Measurements from ENCODE around the gene MARCO. TPM values are rescaled to one million over a fixed set of nuclear protein-coding genes. Genes with fewer than 3 reads are reported as not detected.

Gene MARCO
- total and polyA plus RNA-seq, 5 donors: 5.9 to 96.6 (median 37.3) TPM

GRCh38 chr2:119008108-119008507, 66.1 kb downstream of the MARCO start:
- Histone ChIP-seq H3K4me1 (ENCODE audit: control insufficient read depth, insufficient read depth, low read length) (no peaks in the 10 kb centered on the region), H3K4me3 (ENCODE audit: low read length) (no peak overlapping the region), H3K9me3 (ENCODE audit: control insufficient read depth, low read length) (no peaks in the 10 kb centered on the region), H3K27me3 (ENCODE audit: control insufficient read depth, insufficient read depth) (no peaks in the 10 kb centered on the region), H3K27ac (ENCODE audit: low read length) (no peak overlapping the region)
- intact Hi-C loops (cut with DNase I): no loop called here
- ATAC-seq (no peak), DNase-seq (no peak)
- WGBS: 62% methylated on average over 2 of the region's 2 CpGs

- no peak for ATAC-seq
- WGBS: 62% methylated on average over 3 of the region's 3 CpGs
- no peak for DNase-seq
- Histone ChIP-seq H3K4me1 (ENCODE audit: control insufficient read depth, insufficient read depth, low read length) (no peaks in the 10 kb centered on the region), H3K27me3 (ENCODE audit: control insufficient read depth, insufficient read depth) (no peaks in the 10 kb centered on the region), H3K27ac (ENCODE audit: low read length) (no peak overlapping the region), H3K9me3 (ENCODE audit: control insufficient read depth, low read length) (no peaks in the 10 kb centered on the region), H3K4me3 (ENCODE audit: low read length) (no peak overlapping the region)
- intact Hi-C loops (cut with DNase I): no loop called here
Observed at GRCh38 chr2:119009110-119009509, 67.1 kb downstream of the MARCO start.

- Histone ChIP-seq H3K4me3 (ENCODE audit: low read length) (no peak overlapping the region), H3K27ac (ENCODE audit: low read length) (no peak overlapping the region), H3K9me3 (ENCODE audit: control insufficient read depth, low read length) (no peaks in the 10 kb centered on the region), H3K27me3 (ENCODE audit: control insufficient read depth, insufficient read depth) (no peaks in the 10 kb centered on the region), H3K4me1 (ENCODE audit: control insufficient read depth, insufficient read depth, low read length) (no peaks in the 10 kb centered on the region)
- intact Hi-C loops (cut with DNase I): loop anchor here in 3 of 4 donors (5.0 to 10.0 kb wide), 3 partner anchors 252 to 282 kb away; no protein-coding TSS in a partner anchor
- ATAC-seq (no peak), DNase-seq (no peak)
- 71% methylated on average over 9 of the region's 9 CpGs for WGBS
Observed at GRCh38 chr2:119010336-119010735, 68.3 kb downstream of the MARCO start.

GRCh38 chr2:119011162-119011909, 69.3 kb downstream of the MARCO start:
- Histone ChIP-seq H3K9me3 (ENCODE audit: control insufficient read depth, low read length) (no peaks in the 10 kb centered on the region), H3K4me1 (ENCODE audit: control insufficient read depth, insufficient read depth, low read length) (no peaks in the 10 kb centered on the region), H3K27ac (ENCODE audit: low read length) (no peak overlapping the region), H3K27me3 (ENCODE audit: control insufficient read depth, insufficient read depth) (no peaks in the 10 kb centered on the region), H3K4me3 (ENCODE audit: low read length) (no peak overlapping the region)
- ATAC-seq (peak; percentile 85 to 87), DNase-seq (peak; percentile 43 to 82 (median 78))
- 9% methylated on average over 38 of the region's 38 CpGs for WGBS
- intact Hi-C loops (cut with DNase I): loop anchor here in 3 of 4 donors (5.0 to 10.0 kb wide), 3 partner anchors 251 to 281 kb away; no protein-coding TSS in a partner anchor

- H3K27me3 ChIP-seq (ENCODE audit: control insufficient read depth, insufficient read depth): no peaks in the 10 kb centered on the region
- ATAC-seq (no peak), DNase-seq (no peak)
- H3K4me1 ChIP-seq (ENCODE audit: control insufficient read depth, insufficient read depth, low read length): no peaks in the 10 kb centered on the region
- no peak overlapping the region for H3K27ac ChIP-seq (ENCODE audit: low read length)
- intact Hi-C loops (cut with DNase I): loop anchor here in 3 of 4 donors (2.0 to 10.0 kb wide), 4 partner anchors 250 to 280 kb away; no protein-coding TSS in a partner anchor
- H3K4me3 ChIP-seq (ENCODE audit: low read length): no peak overlapping the region
- 64% methylated on average over 5 of the region's 5 CpGs for WGBS
- H3K9me3 ChIP-seq (ENCODE audit: control insufficient read depth, low read length): no peaks in the 10 kb centered on the region
Observed at GRCh38 chr2:119011910-119012209, 69.9 kb downstream of the MARCO start.

- 85% methylated on average over 11 of the region's 11 CpGs for WGBS
- Histone ChIP-seq H3K4me1 (ENCODE audit: control insufficient read depth, insufficient read depth, low read length) (no peaks in the 10 kb centered on the region), H3K27me3 (ENCODE audit: control insufficient read depth, insufficient read depth) (no peaks in the 10 kb centered on the region), H3K4me3 (ENCODE audit: low read length) (no peak overlapping the region), H3K9me3 (ENCODE audit: control insufficient read depth, low read length) (no peaks in the 10 kb centered on the region), H3K27ac (ENCODE audit: low read length) (no peak overlapping the region)
- intact Hi-C loops (cut with DNase I): loop anchor here in 3 of 4 donors (2.0 to 10.0 kb wide), 4 partner anchors 250 to 280 kb away; no protein-coding TSS in a partner anchor
- DNase-seq: no peak
- peak in 1 of 2 donors; percentile 21 for ATAC-seq
Observed at GRCh38 chr2:119012345-119013301, 70.6 kb downstream of the MARCO start.

- ATAC-seq (no peak), DNase-seq (no peak)
- no peaks in the 10 kb centered on the region for H3K27me3 ChIP-seq (ENCODE audit: control insufficient read depth, insufficient read depth)
- H3K27ac ChIP-seq (ENCODE audit: low read length): no peak overlapping the region
- no peaks in the 10 kb centered on the region for H3K4me1 ChIP-seq (ENCODE audit: control insufficient read depth, insufficient read depth, low read length)
- 83% methylated on average over 4 of the region's 4 CpGs for WGBS
- intact Hi-C loops (cut with DNase I): loop anchor here in 3 of 4 donors (2.0 to 10.0 kb wide), 4 partner anchors 249 to 279 kb away; no protein-coding TSS in a partner anchor
- H3K9me3 ChIP-seq (ENCODE audit: control insufficient read depth, low read length): no peaks in the 10 kb centered on the region
- H3K4me3 ChIP-seq (ENCODE audit: low read length): no peak overlapping the region
Observed at GRCh38 chr2:119013671-119014070, 71.7 kb downstream of the MARCO start.

GRCh38 chr2:119015845-119016244, 73.9 kb downstream of the MARCO start:
- WGBS: 38% methylated on average over 13 of the region's 13 CpGs
- no peak overlapping the region for H3K4me3 ChIP-seq (ENCODE audit: low read length)
- no peaks in the 10 kb centered on the region for H3K4me1 ChIP-seq (ENCODE audit: control insufficient read depth, insufficient read depth, low read length)
- intact Hi-C loops (cut with DNase I): loop anchor here in 1 of 4 donors (10.0 kb wide), 1 partner anchor 249 kb away; no protein-coding TSS in a partner anchor
- H3K9me3 ChIP-seq (ENCODE audit: control insufficient read depth, low read length): no peaks in the 10 kb centered on the region
- DNase-seq (no peak), ATAC-seq (no peak)
- H3K27ac ChIP-seq (ENCODE audit: low read length): no peak overlapping the region
- no peaks in the 10 kb centered on the region for H3K27me3 ChIP-seq (ENCODE audit: control insufficient read depth, insufficient read depth)

- ATAC-seq (no peak), DNase-seq (no peak)
- Histone ChIP-seq H3K4me3 (ENCODE audit: low read length) (no peak overlapping the region), H3K4me1 (ENCODE audit: control insufficient read depth, insufficient read depth, low read length) (no peaks in the 10 kb centered on the region), H3K27ac (ENCODE audit: low read length) (no peak overlapping the region), H3K27me3 (ENCODE audit: control insufficient read depth, insufficient read depth) (peaks cover 2% of the 10 kb centered on the region), H3K9me3 (ENCODE audit: control insufficient read depth, low read length) (no peaks in the 10 kb centered on the region)
- intact Hi-C loops (cut with DNase I): loop anchor here in 1 of 4 donors (10.0 kb wide), 1 partner anchor 245 kb away; no protein-coding TSS in a partner anchor
Observed at GRCh38 chr2:119019521-119019920, 77.5 kb downstream of the MARCO start.

GRCh38 chr2:119022678-119023077, 80.7 kb downstream of the MARCO start:
- H3K9me3 ChIP-seq (ENCODE audit: control insufficient read depth, low read length): no peaks in the 10 kb centered on the region
- WGBS: 85% methylated on average over 4 of the region's 4 CpGs
- no peak overlapping the region for H3K4me3 ChIP-seq (ENCODE audit: low read length)
- DNase-seq (no peak), ATAC-seq (no peak)
- intact Hi-C loops (cut with DNase I): no loop called here
- no peaks in the 10 kb centered on the region for H3K4me1 ChIP-seq (ENCODE audit: control insufficient read depth, insufficient read depth, low read length)
- H3K27me3 ChIP-seq (ENCODE audit: control insufficient read depth, insufficient read depth): peaks cover 2% of the 10 kb centered on the region
- no peak overlapping the region for H3K27ac ChIP-seq (ENCODE audit: low read length)

GRCh38 chr2:119023534-119023933, 81.5 kb downstream of the MARCO start:
- DNase-seq: no peak
- WGBS: 62% methylated on average over 2 of the region's 2 CpGs
- Histone ChIP-seq H3K27ac (ENCODE audit: low read length) (no peak overlapping the region), H3K4me1 (ENCODE audit: control insufficient read depth, insufficient read depth, low read length) (no peaks in the 10 kb centered on the region), H3K27me3 (ENCODE audit: control insufficient read depth, insufficient read depth) (peaks cover 2% of the 10 kb centered on the region), H3K9me3 (ENCODE audit: control insufficient read depth, low read length) (no peaks in the 10 kb centered on the region), H3K4me3 (ENCODE audit: low read length) (no peak overlapping the region)
- intact Hi-C loops (cut with DNase I): no loop called here
- no peak for ATAC-seq

Measured in right cardiac atrium (tissue), 5 donors.